ENCODE data around the gene ZBTB7C.

DNA sequence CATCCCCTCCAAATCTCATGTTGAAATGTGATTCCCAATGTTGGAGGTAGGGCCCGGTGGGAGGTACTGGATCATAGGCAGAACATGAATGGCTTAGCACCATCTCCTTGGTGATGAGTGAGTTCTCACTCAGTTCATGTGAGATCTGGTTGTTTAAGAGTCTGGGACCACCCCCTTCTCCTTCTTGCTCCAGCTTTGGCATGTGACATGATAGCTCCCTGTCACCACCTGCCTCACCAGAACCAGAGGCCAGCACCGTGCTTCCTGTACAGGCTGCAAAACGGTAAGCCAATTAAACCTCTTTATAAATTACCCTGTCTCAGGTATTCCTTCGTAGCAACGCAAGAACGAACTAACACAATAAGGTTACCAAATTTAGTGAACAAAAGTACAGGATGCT lies 95.4 kb downstream of the ZBTB7C start:
- TF ChIP-seq, protein P1, sequence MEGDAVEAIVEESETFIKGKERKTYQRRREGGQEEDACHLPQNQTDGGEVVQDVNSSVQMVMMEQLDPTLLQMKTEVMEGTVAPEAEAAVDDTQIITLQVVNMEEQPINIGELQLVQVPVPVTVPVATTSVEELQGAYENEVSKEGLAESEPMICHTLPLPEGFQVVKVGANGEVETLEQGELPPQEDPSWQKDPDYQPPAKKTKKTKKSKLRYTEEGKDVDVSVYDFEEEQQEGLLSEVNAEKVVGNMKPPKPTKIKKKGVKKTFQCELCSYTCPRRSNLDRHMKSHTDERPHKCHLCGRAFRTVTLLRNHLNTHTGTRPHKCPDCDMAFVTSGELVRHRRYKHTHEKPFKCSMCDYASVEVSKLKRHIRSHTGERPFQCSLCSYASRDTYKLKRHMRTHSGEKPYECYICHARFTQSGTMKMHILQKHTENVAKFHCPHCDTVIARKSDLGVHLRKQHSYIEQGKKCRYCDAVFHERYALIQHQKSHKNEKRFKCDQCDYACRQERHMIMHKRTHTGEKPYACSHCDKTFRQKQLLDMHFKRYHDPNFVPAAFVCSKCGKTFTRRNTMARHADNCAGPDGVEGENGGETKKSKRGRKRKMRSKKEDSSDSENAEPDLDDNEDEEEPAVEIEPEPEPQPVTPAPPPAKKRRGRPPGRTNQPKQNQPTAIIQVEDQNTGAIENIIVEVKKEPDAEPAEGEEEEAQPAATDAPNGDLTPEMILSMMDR (conservative IDR thresholded peaks at IDR 0.05; ENCODE audit: low read length) = no peak
- TF ChIP-seq EZH2phosphoT487 (IDR thresholded peaks at IDR 0.05; ENCODE audit: borderline replicate concordance) = no peak

Data from Loucy (cell line).